ENCODE data around the gene STK32C. TPM values are rescaled to one million over a fixed set of nuclear protein-coding genes. Genes with fewer than 3 reads are reported as not detected.

Gene STK32C
- total and polyA plus RNA-seq, 2 donors (not counting 1 experiment from before 2014, with no cell fraction given), result 9.9 to 16.8 TPM

DNA sequence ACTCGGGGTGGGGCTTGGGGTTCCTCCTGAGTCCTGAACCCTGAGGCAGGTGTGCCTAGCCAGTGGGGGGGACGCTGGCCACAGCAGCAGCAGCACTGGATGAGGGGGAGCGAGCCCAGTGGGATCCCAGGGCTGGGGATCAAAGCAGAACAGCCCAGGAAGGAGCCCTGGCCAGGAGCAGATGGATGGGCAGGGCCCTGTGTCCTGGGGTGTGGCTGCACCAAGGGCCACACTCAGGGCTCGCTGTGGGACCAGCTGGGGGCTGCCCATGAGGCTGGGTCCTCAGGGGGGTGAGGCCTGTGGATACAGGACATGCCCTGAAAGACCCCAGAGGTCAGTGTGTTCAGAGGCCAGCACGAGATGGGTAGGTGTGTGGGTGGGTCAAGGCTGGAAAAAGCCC, 50.9 kb downstream of the STK32C start:
- intact Hi-C loops (cut with micrococcal nuclease), result no loop called here
- H3K9ac ChIP-seq (ENCODE audit: low read length), result no peak overlapping the region
- 82% methylated on average over 4 of the region's 5 CpGs for whole genome bisulfite sequencing (ENCODE audit: insufficient coverage)
- H3K27me3 Mint-ChIP-seq, result no peaks in the 10 kb centered on the region
- H3K4me3 ChIP-seq (ENCODE audit: control extremely low read depth in 1 of 5, extremely low read depth in 1 of 5, insufficient read depth in 1 of 5, low read depth in 2 of 5, low read length in 4 of 5), result no peak overlapping the region
- no peak overlapping the region for H3K27ac Mint-ChIP-seq
- no peaks in the 10 kb centered on the region for H3K4me1 ChIP-seq (ENCODE audit: control insufficient read depth in 2 of 2, insufficient read depth in 2 of 2, low read length in 2 of 2)
- H2AFZ ChIP-seq (ENCODE audit: insufficient read depth, low read depth, low read length, poor library complexity, severe bottlenecking), result no peak overlapping the region
- no peak overlapping the region for H3K4me2 ChIP-seq (replicated peaks; ENCODE audit: low read depth, low read length, poor library complexity, severe bottlenecking)
- no peak for DNase-seq
- H3K79me2 ChIP-seq (ENCODE audit: control insufficient read depth, insufficient read depth, low read length), result no peaks in the 10 kb centered on the region
- H3K27me3 ChIP-seq (replicated peaks in 1 of 4; ENCODE audit: control extremely low read depth in 1 of 4, control insufficient read depth in 3 of 4, insufficient read depth in 4 of 4, low read length in 3 of 4), result no peaks in the 10 kb centered on the region
- POLR2A ChIA-PET, result no interaction called here
- H4K20me1 ChIP-seq (ENCODE audit: control insufficient read depth, insufficient read depth, low read length, poor library complexity, severe bottlenecking), result no peaks in the 10 kb centered on the region
- peaks cover 0 to 3% (median 0%) of the 10 kb centered on the region in 3 donors for H3K9me3 ChIP-seq (ENCODE audit: control extremely low read depth in 1 of 3, control insufficient read depth in 2 of 3, insufficient read depth in 1 of 3, low read length in 2 of 3)
- no peak overlapping the region for H3K4me3 Mint-ChIP-seq
- H3K9me3 Mint-ChIP-seq (ENCODE audit: insufficient read depth), result no peaks in the 10 kb centered on the region
- H3K36me3 ChIP-seq (replicated peaks in 1 of 2; ENCODE audit: control extremely low read depth in 1 of 2, control insufficient read depth in 1 of 2, extremely low read depth in 1 of 2, insufficient read depth in 2 of 2, low read length in 1 of 2), result no peaks in the 10 kb centered on the region
- ATAC-seq (ENCODE audit: low read depth), result no peak
- no peak overlapping the region for H3K27ac ChIP-seq (ENCODE audit: low read length in 2 of 2)
- CTCF ChIA-PET, result no interaction called here
- H3K4me1 Mint-ChIP-seq, result no peaks in the 10 kb centered on the region
- no peak for TF ChIP-seq EZH2 (IDR thresholded peaks at IDR 0.05; ENCODE audit: borderline replicate concordance, insufficient read depth, low read depth, low read length, poor library complexity, severe bottlenecking)
- TF ChIP-seq, protein P1, sequence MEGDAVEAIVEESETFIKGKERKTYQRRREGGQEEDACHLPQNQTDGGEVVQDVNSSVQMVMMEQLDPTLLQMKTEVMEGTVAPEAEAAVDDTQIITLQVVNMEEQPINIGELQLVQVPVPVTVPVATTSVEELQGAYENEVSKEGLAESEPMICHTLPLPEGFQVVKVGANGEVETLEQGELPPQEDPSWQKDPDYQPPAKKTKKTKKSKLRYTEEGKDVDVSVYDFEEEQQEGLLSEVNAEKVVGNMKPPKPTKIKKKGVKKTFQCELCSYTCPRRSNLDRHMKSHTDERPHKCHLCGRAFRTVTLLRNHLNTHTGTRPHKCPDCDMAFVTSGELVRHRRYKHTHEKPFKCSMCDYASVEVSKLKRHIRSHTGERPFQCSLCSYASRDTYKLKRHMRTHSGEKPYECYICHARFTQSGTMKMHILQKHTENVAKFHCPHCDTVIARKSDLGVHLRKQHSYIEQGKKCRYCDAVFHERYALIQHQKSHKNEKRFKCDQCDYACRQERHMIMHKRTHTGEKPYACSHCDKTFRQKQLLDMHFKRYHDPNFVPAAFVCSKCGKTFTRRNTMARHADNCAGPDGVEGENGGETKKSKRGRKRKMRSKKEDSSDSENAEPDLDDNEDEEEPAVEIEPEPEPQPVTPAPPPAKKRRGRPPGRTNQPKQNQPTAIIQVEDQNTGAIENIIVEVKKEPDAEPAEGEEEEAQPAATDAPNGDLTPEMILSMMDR (IDR thresholded peaks at IDR 0.05), result no peak

DNA sequence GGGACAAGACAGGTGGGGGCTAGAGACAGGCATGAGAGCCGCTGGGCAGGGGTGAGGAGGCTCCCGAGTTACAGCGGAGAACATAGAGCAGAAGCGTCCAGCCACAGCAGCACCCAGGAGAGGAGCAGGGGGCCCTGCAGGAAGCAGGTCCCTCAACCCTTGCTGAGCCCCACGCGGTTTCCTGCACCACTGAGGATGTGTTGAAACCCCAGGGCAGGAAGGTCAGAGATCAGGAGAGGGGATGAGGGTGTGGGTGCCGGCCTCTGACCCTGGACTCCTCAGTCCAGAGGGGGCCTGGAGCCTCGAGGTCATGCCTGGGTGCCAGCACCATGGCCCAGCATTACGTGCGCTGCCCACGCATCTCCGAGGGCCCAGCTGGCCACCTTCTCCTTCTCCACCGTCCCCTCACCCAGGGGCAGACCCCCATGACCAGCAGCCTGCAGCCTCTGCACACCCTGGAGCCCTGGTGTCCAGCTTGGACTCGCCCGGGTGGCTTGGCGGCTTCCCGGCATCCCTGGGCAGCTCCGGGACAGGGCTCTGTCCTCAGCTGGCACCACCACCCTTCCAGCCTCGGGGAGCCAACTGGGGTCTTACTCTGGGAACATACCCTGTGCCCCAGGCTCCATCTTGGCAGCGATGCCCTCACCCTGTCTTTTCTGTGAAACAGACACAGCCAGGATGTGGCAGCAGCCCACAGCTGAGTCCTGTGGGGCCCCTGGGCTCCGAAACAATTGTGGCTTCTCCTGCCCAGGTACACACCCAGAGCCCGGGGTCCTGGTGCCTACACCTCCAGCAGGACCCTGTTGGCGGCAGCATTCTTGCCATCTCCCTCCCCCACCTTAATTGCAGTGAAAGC, 52.0 kb downstream of the STK32C start:
- no peak overlapping the region for H3K27ac ChIP-seq (ENCODE audit: low read length in 2 of 2)
- POLR2A ChIA-PET, result no interaction called here
- Mint-ChIP-seq H3K4me3 (no peak overlapping the region), H3K27ac (no peak overlapping the region), H3K27me3 (no peaks in the 10 kb centered on the region), H3K9me3 (ENCODE audit: insufficient read depth) (no peaks in the 10 kb centered on the region), H3K4me1 (no peaks in the 10 kb centered on the region)
- H3K4me2 ChIP-seq (replicated peaks; ENCODE audit: low read depth, low read length, poor library complexity, severe bottlenecking), result no peak overlapping the region
- WGBS (ENCODE audit: insufficient coverage), result 66% methylated on average over 23 of the region's 23 CpGs
- no peaks in the 10 kb centered on the region for H3K4me1 ChIP-seq (ENCODE audit: control insufficient read depth in 2 of 2, insufficient read depth in 2 of 2, low read length in 2 of 2)
- H3K4me3 ChIP-seq (ENCODE audit: control extremely low read depth in 1 of 5, extremely low read depth in 1 of 5, insufficient read depth in 1 of 5, low read depth in 2 of 5, low read length in 4 of 5), result no peak overlapping the region
- H4K20me1 ChIP-seq (ENCODE audit: control insufficient read depth, insufficient read depth, low read length, poor library complexity, severe bottlenecking), result no peaks in the 10 kb centered on the region
- TF ChIP-seq EZH2 (IDR thresholded peaks at IDR 0.05; ENCODE audit: borderline replicate concordance, insufficient read depth, low read depth, low read length, poor library complexity, severe bottlenecking), result no peak
- TF ChIP-seq, protein P1 (IDR thresholded peaks at IDR 0.05), result no peak
- intact Hi-C loops (cut with micrococcal nuclease), result no loop called here
- H3K36me3 ChIP-seq (replicated peaks in 1 of 2; ENCODE audit: control extremely low read depth in 1 of 2, control insufficient read depth in 1 of 2, extremely low read depth in 1 of 2, insufficient read depth in 2 of 2, low read length in 1 of 2), result no peaks in the 10 kb centered on the region
- H2AFZ ChIP-seq (ENCODE audit: insufficient read depth, low read depth, low read length, poor library complexity, severe bottlenecking), result no peak overlapping the region
- no peak overlapping the region for H3K9ac ChIP-seq (ENCODE audit: low read length)
- peaks cover 0 to 3% (median 0%) of the 10 kb centered on the region in 3 donors for H3K9me3 ChIP-seq (ENCODE audit: control extremely low read depth in 1 of 3, control insufficient read depth in 2 of 3, insufficient read depth in 1 of 3, low read length in 2 of 3)
- ATAC-seq (ENCODE audit: low read depth), result no peak
- no peak for DNase-seq
- H3K27me3 ChIP-seq (replicated peaks in 1 of 4; ENCODE audit: control extremely low read depth in 1 of 4, control insufficient read depth in 3 of 4, insufficient read depth in 4 of 4, low read length in 3 of 4), result no peaks in the 10 kb centered on the region
- H3K79me2 ChIP-seq (ENCODE audit: control insufficient read depth, insufficient read depth, low read length), result no peaks in the 10 kb centered on the region
- CTCF ChIA-PET, result no interaction called here

All from B cell (primary cell).